HG03196 (cell line): Measurements from ENCODE around the gene KCNQ1OT1.

Experiments
- ATAC-seq: cut with Tn5 transposase; IDR thresholded peaks from one replicate; pipeline ENCODE4 v1.9.1; 2021; ENCODE audit not compliant: unreplicated experiment

Gene KCNQ1OT1

GRCh38 chr11:2688381-2689231 lies 11.2 kb downstream of the KCNQ1OT1 start:
- ATAC-seq = no peak

GRCh38 chr11:2687782-2688191 lies 12.0 kb downstream of the KCNQ1OT1 start:
- ATAC-seq = no peak

GRCh38 chr11:2687223-2687530 lies 12.6 kb downstream of the KCNQ1OT1 start:
- ATAC-seq = no peak

- no peak for ATAC-seq
Observed at GRCh38 chr11:2686360-2687222, 13.2 kb downstream of the KCNQ1OT1 start.

- ATAC-seq = no peak
Observed at GRCh38 chr11:2685566-2686359, 14.0 kb downstream of the KCNQ1OT1 start.

GRCh38 chr11:2685051-2685450 lies 14.7 kb downstream of the KCNQ1OT1 start:
- no peak for ATAC-seq

- ATAC-seq = no peak
Observed at GRCh38 chr11:2684581-2684980, 15.2 kb downstream of the KCNQ1OT1 start.

GRCh38 chr11:2683806-2684205 lies 16.0 kb downstream of the KCNQ1OT1 start:
- no peak for ATAC-seq

- ATAC-seq = no peak
Observed at GRCh38 chr11:2681408-2682145, 18.2 kb downstream of the KCNQ1OT1 start.

GRCh38 chr11:2679011-2679676 lies 20.6 kb downstream of the KCNQ1OT1 start:
- ATAC-seq = no peak

- ATAC-seq = no peak
Observed at GRCh38 chr11:2678396-2678795, 21.4 kb downstream of the KCNQ1OT1 start.

GRCh38 chr11:2677127-2677526 lies 22.7 kb downstream of the KCNQ1OT1 start:
- ATAC-seq = no peak

- ATAC-seq = no peak
Observed at GRCh38 chr11:2675540-2675939, 24.3 kb downstream of the KCNQ1OT1 start.

GRCh38 chr11:2674658-2675131 lies 25.1 kb downstream of the KCNQ1OT1 start:
- no peak for ATAC-seq

GRCh38 chr11:2673871-2674471 lies 25.8 kb downstream of the KCNQ1OT1 start:
- no peak for ATAC-seq

- ATAC-seq = no peak
Observed at GRCh38 chr11:2673250-2673610, 26.6 kb downstream of the KCNQ1OT1 start.

- ATAC-seq = no peak
Observed at GRCh38 chr11:2672553-2673249, 27.1 kb downstream of the KCNQ1OT1 start.

- no peak for ATAC-seq
Observed at GRCh38 chr11:2671748-2672147, 28.0 kb downstream of the KCNQ1OT1 start.

- no peak for ATAC-seq
Observed at GRCh38 chr11:2670541-2671100, 29.2 kb downstream of the KCNQ1OT1 start.
